GM19455 (cell line): ENCODE measurements around the gene ERGIC3.

ENCODE experiments used
- ATAC-seq: cut with Tn5 transposase; IDR thresholded peaks from one replicate; pipeline ENCODE4 v1.9.1; 2021; ENCODE audit not compliant: unreplicated experiment

ERGIC3 gene

GRCh38 chr20:35541783-35542662, at the start of gene ERGIC3:
ERGIC3 (plus strand) TSS chr20:35542078; CDS start chr20:35542098, 20 bp downstream.
- ATAC-seq, result peak; percentile 87

- no peak for ATAC-seq
Observed at GRCh38 chr20:35492352-35492751, 49.5 kb upstream of the ERGIC3 start.

- no peak for ATAC-seq
Observed at GRCh38 chr20:35496481-35496880, 45.4 kb upstream of the ERGIC3 start.

GRCh38 chr20:35497320-35497719, 44.6 kb upstream of the ERGIC3 start:
- ATAC-seq, result no peak

- no peak for ATAC-seq
Observed at GRCh38 chr20:35497780-35498189, 44.1 kb upstream of the ERGIC3 start.

- ATAC-seq, result no peak
Observed at GRCh38 chr20:35499271-35499670, 42.6 kb upstream of the ERGIC3 start.

- ATAC-seq, result peak; percentile 63
Observed at GRCh38 chr20:35502352-35502751, 39.5 kb upstream of the ERGIC3 start.

GRCh38 chr20:35503281-35503680, 38.6 kb upstream of the ERGIC3 start:
- ATAC-seq, result no peak

- ATAC-seq, result no peak
Observed at GRCh38 chr20:35503841-35504561, 37.9 kb upstream of the ERGIC3 start.

- ATAC-seq, result no peak
Observed at GRCh38 chr20:35504751-35505150, 37.1 kb upstream of the ERGIC3 start.

GRCh38 chr20:35506179-35506578, 35.7 kb upstream of the ERGIC3 start:
- ATAC-seq, result no peak

- no peak for ATAC-seq
Observed at GRCh38 chr20:35506872-35507638, 34.8 kb upstream of the ERGIC3 start.

- ATAC-seq, result no peak
Observed at GRCh38 chr20:35508493-35509218, 33.2 kb upstream of the ERGIC3 start.

GRCh38 chr20:35510951-35511735, 30.7 kb upstream of the ERGIC3 start:
- ATAC-seq, result no peak

- no peak for ATAC-seq
Observed at GRCh38 chr20:35511814-35512420, 30.0 kb upstream of the ERGIC3 start.

GRCh38 chr20:35514371-35514932, 27.4 kb upstream of the ERGIC3 start:
- ATAC-seq, result no peak

- ATAC-seq, result no peak
Observed at GRCh38 chr20:35515341-35515740, 26.5 kb upstream of the ERGIC3 start.

- no peak for ATAC-seq
Observed at GRCh38 chr20:35515949-35516645, 25.8 kb upstream of the ERGIC3 start.

GRCh38 chr20:35517125-35517524, 24.8 kb upstream of the ERGIC3 start:
- no peak for ATAC-seq
